Measurements from ENCODE around the gene EPB41.

DNA sequence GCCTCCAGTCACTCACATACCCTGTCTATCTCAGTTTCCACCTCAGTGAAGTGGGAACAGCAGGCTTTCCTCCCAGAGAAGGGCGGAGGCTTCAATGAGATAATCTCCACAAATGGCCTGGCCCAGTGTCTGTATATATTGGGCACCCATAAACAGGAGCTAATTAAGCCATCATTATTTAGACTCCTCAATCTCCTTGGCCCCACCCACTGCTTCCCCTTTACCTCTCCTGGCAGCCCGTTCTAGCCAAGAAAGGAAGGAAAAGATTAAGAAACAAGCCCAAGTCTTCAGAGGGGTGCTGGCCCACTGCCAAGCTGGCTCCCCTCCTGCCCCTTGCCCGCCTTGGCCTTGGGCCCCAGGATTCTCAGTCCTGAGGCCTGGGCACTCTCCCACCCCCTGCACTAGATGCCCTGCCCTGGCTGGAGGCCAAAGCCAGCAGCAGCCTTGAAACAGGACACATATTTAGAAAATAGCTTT, 15.9 kb upstream of the EPB41 start:
- TF ChIP-seq EP300 (IDR thresholded peaks at IDR 0.05; ENCODE audit: low read depth) (no peak), POLR2A (IDR thresholded peaks at IDR 0.05) (no peak)
